Glutamatergic neuron (in vitro differentiated cells): ENCODE data around the gene RBM33. TPM values are rescaled to one million over a fixed set of nuclear protein-coding genes. Genes with fewer than 3 reads are reported as not detected.

Experiments
- DNase-seq: peaks from one replicate; pipeline ENCODE4 v3.0.0; 2022
- H3K27ac Mint-ChIP-seq: one replicate; pipeline ENCODE4 v1.8.0; 2020; ENCODE audit warnings: mild to moderate bottlenecking, mixed read lengths, inconsistent platforms; ENCODE audit not compliant: unreplicated experiment
- H3K27me3 Mint-ChIP-seq: one replicate; pipeline ENCODE4 v1.8.0; 2020; ENCODE audit warnings: mild to moderate bottlenecking, moderate library complexity, mixed read lengths, inconsistent platforms; ENCODE audit not compliant: unreplicated experiment
- H3K36me3 Mint-ChIP-seq: one replicate; pipeline ENCODE4 v1.8.0; 2020; ENCODE audit warnings: mild to moderate bottlenecking, mixed read lengths, inconsistent platforms; ENCODE audit not compliant: unreplicated experiment
- H3K4me1 Mint-ChIP-seq: one replicate; pipeline ENCODE4 v1.8.0; 2020; ENCODE audit warnings: mild to moderate bottlenecking, low read depth, mixed read lengths, inconsistent platforms; ENCODE audit not compliant: unreplicated experiment
- H3K4me3 Mint-ChIP-seq: one replicate; pipeline ENCODE4 v1.8.0; 2020; ENCODE audit warnings: mild to moderate bottlenecking, mixed read lengths, inconsistent platforms; ENCODE audit not compliant: unreplicated experiment
- H3K9me3 Mint-ChIP-seq: one replicate; pipeline ENCODE4 v1.8.0; 2020; ENCODE audit warnings: mild to moderate bottlenecking, moderate library complexity, mixed read lengths, inconsistent platforms; ENCODE audit not compliant: unreplicated experiment
- total RNA-seq: library from RNA; stranded (reverse); fragmentation: NEBNext Ultra II Directional; extraction: Animal tissue kit (Norgen Biotek cat#: 25700); gene quantifications from one replicate; pipeline ENCODE4 v1.2.1, GENCODE V29; 2021; ENCODE audit not compliant: unreplicated experiment
- TF ChIP-seq, protein P1 (sequence below): fragments of 200-600 bp; sonication (generic); IDR thresholded peaks from one replicate; pipeline ENCODE4 v1.5.0; 2021; ENCODE audit not compliant: partially characterized antibody, unreplicated experiment

The RBM33 gene
- total RNA-seq, 1 donor from 2014 or later = 67.5 TPM

GRCh38 chr7:155754165-155754564, 109.7 kb downstream of the RBM33 start:
- no peak for DNase-seq
- Mint-ChIP-seq H3K36me3 (no peaks in the 10 kb centered on the region), H3K27me3 (peaks cover 2% of the 10 kb centered on the region), H3K9me3 (no peaks in the 10 kb centered on the region), H3K27ac (no peak overlapping the region), H3K4me1 (peaks cover 19% of the 10 kb centered on the region), H3K4me3 (no peak overlapping the region)
- TF ChIP-seq, protein P1, sequence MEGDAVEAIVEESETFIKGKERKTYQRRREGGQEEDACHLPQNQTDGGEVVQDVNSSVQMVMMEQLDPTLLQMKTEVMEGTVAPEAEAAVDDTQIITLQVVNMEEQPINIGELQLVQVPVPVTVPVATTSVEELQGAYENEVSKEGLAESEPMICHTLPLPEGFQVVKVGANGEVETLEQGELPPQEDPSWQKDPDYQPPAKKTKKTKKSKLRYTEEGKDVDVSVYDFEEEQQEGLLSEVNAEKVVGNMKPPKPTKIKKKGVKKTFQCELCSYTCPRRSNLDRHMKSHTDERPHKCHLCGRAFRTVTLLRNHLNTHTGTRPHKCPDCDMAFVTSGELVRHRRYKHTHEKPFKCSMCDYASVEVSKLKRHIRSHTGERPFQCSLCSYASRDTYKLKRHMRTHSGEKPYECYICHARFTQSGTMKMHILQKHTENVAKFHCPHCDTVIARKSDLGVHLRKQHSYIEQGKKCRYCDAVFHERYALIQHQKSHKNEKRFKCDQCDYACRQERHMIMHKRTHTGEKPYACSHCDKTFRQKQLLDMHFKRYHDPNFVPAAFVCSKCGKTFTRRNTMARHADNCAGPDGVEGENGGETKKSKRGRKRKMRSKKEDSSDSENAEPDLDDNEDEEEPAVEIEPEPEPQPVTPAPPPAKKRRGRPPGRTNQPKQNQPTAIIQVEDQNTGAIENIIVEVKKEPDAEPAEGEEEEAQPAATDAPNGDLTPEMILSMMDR = no peak

GRCh38 chr7:155755026-155755425, 110.6 kb downstream of the RBM33 start:
- no peaks in the 10 kb centered on the region for H3K36me3 Mint-ChIP-seq
- TF ChIP-seq, protein P1 = no peak
- H3K27me3 Mint-ChIP-seq = peaks cover 2% of the 10 kb centered on the region
- no peaks in the 10 kb centered on the region for H3K9me3 Mint-ChIP-seq
- H3K4me1 Mint-ChIP-seq = peaks cover 17% of the 10 kb centered on the region
- no peak overlapping the region for H3K27ac Mint-ChIP-seq
- DNase-seq = no peak
- H3K4me3 Mint-ChIP-seq = no peak overlapping the region

GRCh38 chr7:155756322-155756721, 111.9 kb downstream of the RBM33 start:
- Mint-ChIP-seq H3K4me1 (peaks cover 15% of the 10 kb centered on the region), H3K9me3 (no peaks in the 10 kb centered on the region), H3K36me3 (no peaks in the 10 kb centered on the region), H3K27me3 (peaks cover 2% of the 10 kb centered on the region), H3K4me3 (no peak overlapping the region), H3K27ac (no peak overlapping the region)
- DNase-seq = no peak
- TF ChIP-seq, protein P1 = no peak

DNA sequence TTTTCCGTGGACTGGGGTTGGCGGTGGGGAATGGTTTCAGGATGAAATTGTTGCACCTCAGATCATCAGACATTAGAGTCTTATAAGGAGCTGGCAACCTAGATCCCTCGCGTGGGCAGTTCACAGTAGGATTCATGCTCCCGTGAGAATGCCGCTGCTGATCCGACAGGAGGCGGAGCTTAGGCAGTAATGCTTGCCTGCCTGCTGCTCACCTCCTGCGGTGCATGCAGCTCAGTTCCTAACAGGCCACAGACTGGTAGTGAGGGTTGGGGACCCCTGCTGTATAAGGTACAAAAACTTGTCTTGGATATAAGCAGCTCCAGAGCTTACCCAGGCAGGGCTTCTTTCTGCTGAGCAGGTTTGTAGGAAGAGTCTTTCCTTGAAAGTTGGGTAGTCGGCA, 113.9 kb downstream of the RBM33 start:
- TF ChIP-seq, protein P1 = no peak
- no peak overlapping the region for H3K4me3 Mint-ChIP-seq
- DNase-seq = peak; percentile 52
- no peak overlapping the region for H3K27ac Mint-ChIP-seq
- no peaks in the 10 kb centered on the region for H3K9me3 Mint-ChIP-seq
- H3K36me3 Mint-ChIP-seq = no peaks in the 10 kb centered on the region
- peaks cover 17% of the 10 kb centered on the region for H3K4me1 Mint-ChIP-seq
- peaks cover 3% of the 10 kb centered on the region for H3K27me3 Mint-ChIP-seq

DNA sequence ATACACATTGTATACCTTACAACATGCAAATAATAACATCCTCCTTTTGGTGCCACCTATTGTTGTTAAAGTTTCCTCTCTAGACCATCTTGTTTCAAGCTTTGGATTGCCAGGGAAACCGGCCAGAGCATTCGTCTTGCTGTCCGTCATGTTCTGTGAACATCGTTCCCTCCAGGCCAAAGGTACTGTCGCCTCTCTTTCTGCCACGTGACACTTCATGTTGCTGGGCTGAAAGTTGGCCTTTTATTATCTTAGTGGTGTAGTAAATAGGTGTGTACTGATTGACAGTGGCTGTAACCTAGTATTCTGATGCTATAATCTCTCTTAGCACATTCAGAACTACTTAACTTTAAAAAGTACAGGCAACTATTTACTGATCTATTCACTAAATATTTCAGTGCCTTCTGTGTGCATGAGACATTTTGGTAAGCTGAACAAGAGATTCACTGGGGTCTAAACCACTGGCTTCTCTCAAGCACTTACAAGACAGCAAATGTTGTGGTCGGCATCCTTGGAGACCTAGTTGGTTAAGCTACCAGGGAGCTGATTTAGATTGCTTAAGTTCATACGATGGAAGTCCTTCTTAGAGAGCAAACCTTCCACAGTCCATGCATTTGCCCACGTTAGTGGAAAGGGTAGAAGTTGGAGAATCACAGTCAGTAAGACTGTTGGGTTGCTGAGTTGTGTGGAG, 115.4 kb downstream of the RBM33 start:
- Mint-ChIP-seq H3K36me3 (no peaks in the 10 kb centered on the region), H3K4me1 (peaks cover 29% of the 10 kb centered on the region), H3K4me3 (no peak overlapping the region), H3K27me3 (peaks cover 10% of the 10 kb centered on the region), H3K27ac (no peak overlapping the region), H3K9me3 (peaks cover 6% of the 10 kb centered on the region)
- TF ChIP-seq, protein P1 = no peak
- no peak for DNase-seq
